ENCODE measurements around the gene DTD1. TPM values are rescaled to one million over a fixed set of nuclear protein-coding genes. Genes with fewer than 3 reads are reported as not detected.

DTD1 gene
- total and polyA plus RNA-seq, 2 of the 13 experiments (the other 11 are each of a cell fraction or from before 2014, with no cell fraction given): 41.2 to 79.3 TPM

DNA sequence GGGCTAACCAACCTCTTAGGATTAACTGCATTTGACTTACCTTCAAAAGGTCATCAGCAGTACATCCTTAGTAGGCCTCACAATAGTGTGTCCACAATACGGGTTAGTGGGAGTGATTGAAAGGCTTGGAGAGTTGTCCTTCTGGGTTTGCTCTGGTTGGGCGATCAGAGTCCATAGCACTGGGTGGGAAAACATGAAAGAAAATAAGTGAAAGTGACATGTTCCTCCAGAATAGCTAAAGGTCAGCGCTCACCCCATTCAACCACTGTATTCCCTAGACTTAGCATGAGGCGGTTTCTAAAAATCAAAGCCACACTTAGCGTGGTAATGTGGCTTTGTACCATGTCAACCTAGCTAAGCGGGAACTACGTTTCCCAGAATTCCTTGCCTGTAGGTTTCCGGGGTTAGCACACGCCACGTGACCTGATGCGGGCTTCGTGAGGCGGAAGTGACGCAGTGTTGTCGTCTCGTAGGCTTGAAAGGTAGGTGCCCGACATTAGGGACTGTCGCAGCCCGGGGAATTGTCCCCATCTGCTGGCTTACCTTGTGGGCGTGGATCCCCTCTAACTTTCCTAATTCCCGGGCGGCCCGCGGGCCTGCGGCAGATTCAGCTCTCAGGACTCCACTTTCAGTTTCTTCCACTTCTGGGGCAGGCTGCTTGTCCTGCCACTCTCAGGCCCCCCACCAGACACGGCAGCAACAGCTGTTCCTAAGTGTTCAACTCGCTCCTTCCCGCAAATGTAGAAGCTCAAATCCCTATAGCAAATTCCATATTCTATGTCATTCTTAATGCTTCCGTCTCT is 206.0 kb downstream of the DTD1 start (continued):
- TF ChIP-seq NAIF1 (CRISPR knock-in tag; IDR thresholded peaks at IDR 0.05; ENCODE audit: borderline replicate concordance): no peak
- TF ChIP-seq PHF20 (CRISPR knock-in tag; IDR thresholded peaks at IDR 0.05): peak; percentile 95
- TF ChIP-seq ZSCAN9 (CRISPR knock-in tag; IDR thresholded peaks at IDR 0.05; ENCODE audit: borderline replicate concordance): peak; percentile 73; the same call in 1 of the 2 replicates
- no peak for TF ChIP-seq ZNF569 (CRISPR knock-in tag; IDR thresholded peaks at IDR 0.05; ENCODE audit: borderline replicate concordance)
- TF ChIP-seq ZFP37 (CRISPR knock-in tag; IDR thresholded peaks at IDR 0.05; ENCODE audit: borderline replicate concordance): peak; percentile 95; the same call in 1 of the 2 replicates
- peak; percentile 86 for TF ChIP-seq FOXJ3 (CRISPR knock-in tag; IDR thresholded peaks at IDR 0.05; ENCODE audit: borderline replicate concordance)
- peak; percentile 92 for TF ChIP-seq FOXO1 (CRISPR knock-in tag; IDR thresholded peaks at IDR 0.05)
- TF ChIP-seq ZNF44 (CRISPR knock-in tag; IDR thresholded peaks at IDR 0.05): 0 out of 2 replicates have a peak, but pooled peaks have one; percentile 50
- 0 out of 2 replicates have a peak, but pooled peaks have one; percentile 20 for TF ChIP-seq STAT5B (CRISPR knock-in tag; IDR thresholded peaks at IDR 0.05)
- TF ChIP-seq, protein P1, sequence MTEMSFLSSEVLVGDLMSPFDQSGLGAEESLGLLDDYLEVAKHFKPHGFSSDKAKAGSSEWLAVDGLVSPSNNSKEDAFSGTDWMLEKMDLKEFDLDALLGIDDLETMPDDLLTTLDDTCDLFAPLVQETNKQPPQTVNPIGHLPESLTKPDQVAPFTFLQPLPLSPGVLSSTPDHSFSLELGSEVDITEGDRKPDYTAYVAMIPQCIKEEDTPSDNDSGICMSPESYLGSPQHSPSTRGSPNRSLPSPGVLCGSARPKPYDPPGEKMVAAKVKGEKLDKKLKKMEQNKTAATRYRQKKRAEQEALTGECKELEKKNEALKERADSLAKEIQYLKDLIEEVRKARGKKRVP (CRISPR knock-in tag; IDR thresholded peaks at IDR 0.05): no peak
- TF ChIP-seq, protein P2, sequence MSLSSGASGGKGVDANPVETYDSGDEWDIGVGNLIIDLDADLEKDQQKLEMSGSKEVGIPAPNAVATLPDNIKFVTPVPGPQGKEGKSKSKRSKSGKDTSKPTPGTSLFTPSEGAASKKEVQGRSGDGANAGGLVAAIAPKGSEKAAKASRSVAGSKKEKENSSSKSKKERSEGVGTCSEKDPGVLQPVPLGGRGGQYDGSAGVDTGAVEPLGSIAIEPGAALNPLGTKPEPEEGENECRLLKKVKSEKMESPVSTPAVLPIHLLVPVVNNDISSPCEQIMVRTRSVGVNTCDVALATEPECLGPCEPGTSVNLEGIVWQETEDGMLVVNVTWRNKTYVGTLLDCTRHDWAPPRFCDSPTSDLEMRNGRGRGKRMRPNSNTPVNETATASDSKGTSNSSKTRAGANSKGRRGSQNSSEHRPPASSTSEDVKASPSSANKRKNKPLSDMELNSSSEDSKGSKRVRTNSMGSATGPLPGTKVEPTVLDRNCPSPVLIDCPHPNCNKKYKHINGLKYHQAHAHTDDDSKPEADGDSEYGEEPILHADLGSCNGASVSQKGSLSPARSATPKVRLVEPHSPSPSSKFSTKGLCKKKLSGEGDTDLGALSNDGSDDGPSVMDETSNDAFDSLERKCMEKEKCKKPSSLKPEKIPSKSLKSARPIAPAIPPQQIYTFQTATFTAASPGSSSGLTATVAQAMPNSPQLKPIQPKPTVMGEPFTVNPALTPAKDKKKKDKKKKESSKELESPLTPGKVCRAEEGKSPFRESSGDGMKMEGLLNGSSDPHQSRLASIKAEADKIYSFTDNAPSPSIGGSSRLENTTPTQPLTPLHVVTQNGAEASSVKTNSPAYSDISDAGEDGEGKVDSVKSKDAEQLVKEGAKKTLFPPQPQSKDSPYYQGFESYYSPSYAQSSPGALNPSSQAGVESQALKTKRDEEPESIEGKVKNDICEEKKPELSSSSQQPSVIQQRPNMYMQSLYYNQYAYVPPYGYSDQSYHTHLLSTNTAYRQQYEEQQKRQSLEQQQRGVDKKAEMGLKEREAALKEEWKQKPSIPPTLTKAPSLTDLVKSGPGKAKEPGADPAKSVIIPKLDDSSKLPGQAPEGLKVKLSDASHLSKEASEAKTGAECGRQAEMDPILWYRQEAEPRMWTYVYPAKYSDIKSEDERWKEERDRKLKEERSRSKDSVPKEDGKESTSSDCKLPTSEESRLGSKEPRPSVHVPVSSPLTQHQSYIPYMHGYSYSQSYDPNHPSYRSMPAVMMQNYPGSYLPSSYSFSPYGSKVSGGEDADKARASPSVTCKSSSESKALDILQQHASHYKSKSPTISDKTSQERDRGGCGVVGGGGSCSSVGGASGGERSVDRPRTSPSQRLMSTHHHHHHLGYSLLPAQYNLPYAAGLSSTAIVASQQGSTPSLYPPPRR (CRISPR knock-in tag; IDR thresholded peaks at IDR 0.05; ENCODE audit: borderline replicate concordance): peak; percentile 76
- TF ChIP-seq DMAP1 (CRISPR knock-in tag; IDR thresholded peaks at IDR 0.05): peak; percentile 74
- TF ChIP-seq POLR2A (IDR thresholded peaks at IDR 0.05; ENCODE audit: insufficient read depth in 1 of 2, low read depth in 2 of 2, low read length in 2 of 2): peak; percentile 89 to 95
- no peak for TF ChIP-seq GLI4 (CRISPR knock-in tag; IDR thresholded peaks at IDR 0.05; ENCODE audit: borderline replicate concordance)
- peak; percentile 97 for TF ChIP-seq ELF4 (CRISPR knock-in tag; IDR thresholded peaks at IDR 0.05; ENCODE audit: borderline replicate concordance)
- TF ChIP-seq, protein P3, sequence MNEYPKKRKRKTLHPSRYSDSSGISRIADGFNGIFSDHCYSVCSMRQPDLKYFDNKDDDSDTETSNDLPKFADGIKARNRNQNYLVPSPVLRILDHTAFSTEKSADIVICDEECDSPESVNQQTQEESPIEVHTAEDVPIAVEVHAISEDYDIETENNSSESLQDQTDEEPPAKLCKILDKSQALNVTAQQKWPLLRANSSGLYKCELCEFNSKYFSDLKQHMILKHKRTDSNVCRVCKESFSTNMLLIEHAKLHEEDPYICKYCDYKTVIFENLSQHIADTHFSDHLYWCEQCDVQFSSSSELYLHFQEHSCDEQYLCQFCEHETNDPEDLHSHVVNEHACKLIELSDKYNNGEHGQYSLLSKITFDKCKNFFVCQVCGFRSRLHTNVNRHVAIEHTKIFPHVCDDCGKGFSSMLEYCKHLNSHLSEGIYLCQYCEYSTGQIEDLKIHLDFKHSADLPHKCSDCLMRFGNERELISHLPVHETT (CRISPR knock-in tag; conservative IDR thresholded peaks at IDR 0.05): peak; percentile 75
- TF ChIP-seq, protein P4, sequence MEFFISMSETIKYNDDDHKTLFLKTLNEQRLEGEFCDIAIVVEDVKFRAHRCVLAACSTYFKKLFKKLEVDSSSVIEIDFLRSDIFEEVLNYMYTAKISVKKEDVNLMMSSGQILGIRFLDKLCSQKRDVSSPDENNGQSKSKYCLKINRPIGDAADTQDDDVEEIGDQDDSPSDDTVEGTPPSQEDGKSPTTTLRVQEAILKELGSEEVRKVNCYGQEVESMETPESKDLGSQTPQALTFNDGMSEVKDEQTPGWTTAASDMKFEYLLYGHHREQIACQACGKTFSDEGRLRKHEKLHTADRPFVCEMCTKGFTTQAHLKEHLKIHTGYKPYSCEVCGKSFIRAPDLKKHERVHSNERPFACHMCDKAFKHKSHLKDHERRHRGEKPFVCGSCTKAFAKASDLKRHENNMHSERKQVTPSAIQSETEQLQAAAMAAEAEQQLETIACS (CRISPR knock-in tag; IDR thresholded peaks at IDR 0.05): no peak
- peak; percentile 85 for TF ChIP-seq KDM4B (CRISPR knock-in tag; IDR thresholded peaks at IDR 0.05)
- TF ChIP-seq, protein P5, sequence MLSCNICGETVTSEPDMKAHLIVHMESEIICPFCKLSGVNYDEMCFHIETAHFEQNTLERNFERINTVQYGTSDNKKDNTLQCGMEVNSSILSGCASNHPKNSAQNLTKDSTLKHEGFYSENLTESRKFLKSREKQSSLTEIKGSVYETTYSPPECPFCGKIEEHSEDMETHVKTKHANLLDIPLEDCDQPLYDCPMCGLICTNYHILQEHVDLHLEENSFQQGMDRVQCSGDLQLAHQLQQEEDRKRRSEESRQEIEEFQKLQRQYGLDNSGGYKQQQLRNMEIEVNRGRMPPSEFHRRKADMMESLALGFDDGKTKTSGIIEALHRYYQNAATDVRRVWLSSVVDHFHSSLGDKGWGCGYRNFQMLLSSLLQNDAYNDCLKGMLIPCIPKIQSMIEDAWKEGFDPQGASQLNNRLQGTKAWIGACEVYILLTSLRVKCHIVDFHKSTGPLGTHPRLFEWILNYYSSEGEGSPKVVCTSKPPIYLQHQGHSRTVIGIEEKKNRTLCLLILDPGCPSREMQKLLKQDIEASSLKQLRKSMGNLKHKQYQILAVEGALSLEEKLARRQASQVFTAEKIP (CRISPR knock-in tag; IDR thresholded peaks at IDR 0.05; ENCODE audit: borderline replicate concordance): no peak
